ENCODE measurements around the gene KIF26B.
"Not testable (repeated sequence)": the region's sequence is repeated elsewhere in the genome, so short reads cannot be mapped to it uniquely, and the experiment has no call there.

Gene KIF26B

GRCh38 chr1:245740336-245740735 lies 585.6 kb downstream of the KIF26B start:
- H3K9ac ChIP-seq (ENCODE audit: low read length); H3K4me1 ChIP-seq (ENCODE audit: control insufficient read depth, insufficient read depth, low read length); H3K27ac ChIP-seq (ENCODE audit: low read depth, low read length); H3K27me3 ChIP-seq (ENCODE audit: control insufficient read depth, insufficient read depth, low read length); H3K4me3 ChIP-seq (ENCODE audit: low read length); H3K36me3 ChIP-seq (ENCODE audit: control insufficient read depth, insufficient read depth, low read length): not testable (repeated sequence)

GRCh38 chr1:245742896-245743295 lies 588.1 kb downstream of the KIF26B start:
- H3K4me1 ChIP-seq (ENCODE audit: control insufficient read depth, insufficient read depth, low read length): no peaks in the 10 kb centered on the region
- H3K4me3 ChIP-seq (ENCODE audit: low read length): no peak overlapping the region
- H3K27me3 ChIP-seq (ENCODE audit: control insufficient read depth, insufficient read depth, low read length): no peaks in the 10 kb centered on the region
- H3K36me3 ChIP-seq (ENCODE audit: control insufficient read depth, insufficient read depth, low read length): no peaks in the 10 kb centered on the region
- H3K9ac ChIP-seq (ENCODE audit: low read length): no peak overlapping the region
- H3K27ac ChIP-seq (ENCODE audit: low read depth, low read length): no peak overlapping the region

GRCh38 chr1:245748240-245748639 lies 593.5 kb downstream of the KIF26B start:
- no peaks in the 10 kb centered on the region for H3K36me3 ChIP-seq (ENCODE audit: control insufficient read depth, insufficient read depth, low read length)
- H3K27me3 ChIP-seq (ENCODE audit: control insufficient read depth, insufficient read depth, low read length): no peaks in the 10 kb centered on the region
- no peak overlapping the region for H3K4me3 ChIP-seq (ENCODE audit: low read length)
- no peak overlapping the region for H3K27ac ChIP-seq (ENCODE audit: low read depth, low read length)
- H3K9ac ChIP-seq (ENCODE audit: low read length): no peak overlapping the region
- H3K4me1 ChIP-seq (ENCODE audit: control insufficient read depth, insufficient read depth, low read length): no peaks in the 10 kb centered on the region

GRCh38 chr1:245748646-245749045 lies 593.9 kb downstream of the KIF26B start:
- Histone ChIP-seq H3K9ac (ENCODE audit: low read length) (no peak overlapping the region), H3K4me3 (ENCODE audit: low read length) (no peak overlapping the region), H3K27ac (ENCODE audit: low read depth, low read length) (no peak overlapping the region), H3K27me3 (ENCODE audit: control insufficient read depth, insufficient read depth, low read length) (no peaks in the 10 kb centered on the region), H3K4me1 (ENCODE audit: control insufficient read depth, insufficient read depth, low read length) (no peaks in the 10 kb centered on the region), H3K36me3 (ENCODE audit: control insufficient read depth, insufficient read depth, low read length) (no peaks in the 10 kb centered on the region)

GRCh38 chr1:245749053-245749452 lies 594.3 kb downstream of the KIF26B start:
- no peak overlapping the region for H3K4me3 ChIP-seq (ENCODE audit: low read length)
- no peaks in the 10 kb centered on the region for H3K36me3 ChIP-seq (ENCODE audit: control insufficient read depth, insufficient read depth, low read length)
- no peak overlapping the region for H3K9ac ChIP-seq (ENCODE audit: low read length)
- no peak overlapping the region for H3K27ac ChIP-seq (ENCODE audit: low read depth, low read length)
- H3K4me1 ChIP-seq (ENCODE audit: control insufficient read depth, insufficient read depth, low read length): no peaks in the 10 kb centered on the region
- no peaks in the 10 kb centered on the region for H3K27me3 ChIP-seq (ENCODE audit: control insufficient read depth, insufficient read depth, low read length)

- Histone ChIP-seq H3K4me3 (ENCODE audit: low read length) (no peak overlapping the region), H3K9ac (ENCODE audit: low read length) (no peak overlapping the region), H3K36me3 (ENCODE audit: control insufficient read depth, insufficient read depth, low read length) (no peaks in the 10 kb centered on the region), H3K27me3 (ENCODE audit: control insufficient read depth, insufficient read depth, low read length) (no peaks in the 10 kb centered on the region), H3K27ac (ENCODE audit: low read depth, low read length) (no peak overlapping the region), H3K4me1 (ENCODE audit: control insufficient read depth, insufficient read depth, low read length) (no peaks in the 10 kb centered on the region)
Observed at GRCh38 chr1:245750261-245750660, 595.5 kb downstream of the KIF26B start.

GRCh38 chr1:245751116-245751515 lies 596.3 kb downstream of the KIF26B start:
- Histone ChIP-seq H3K36me3 (ENCODE audit: control insufficient read depth, insufficient read depth, low read length) (no peaks in the 10 kb centered on the region), H3K4me3 (ENCODE audit: low read length) (no peak overlapping the region)

GRCh38 chr1:245751726-245752470 lies 597.1 kb downstream of the KIF26B start:
- Histone ChIP-seq H3K9ac (ENCODE audit: low read length) (no peak overlapping the region), H3K27me3 (ENCODE audit: control insufficient read depth, insufficient read depth, low read length) (no peaks in the 10 kb centered on the region), H3K4me1 (ENCODE audit: control insufficient read depth, insufficient read depth, low read length) (no peaks in the 10 kb centered on the region), H3K36me3 (ENCODE audit: control insufficient read depth, insufficient read depth, low read length) (no peaks in the 10 kb centered on the region), H3K27ac (ENCODE audit: low read depth, low read length) (no peak overlapping the region), H3K4me3 (ENCODE audit: low read length) (no peak overlapping the region)

More at GRCh38 chr1:245751116-245751515, 596.3 kb downstream of the KIF26B start:
- Histone ChIP-seq H3K9ac (ENCODE audit: low read length) (no peak overlapping the region), H3K27ac (ENCODE audit: low read depth, low read length) (no peak overlapping the region), H3K27me3 (ENCODE audit: control insufficient read depth, insufficient read depth, low read length) (no peaks in the 10 kb centered on the region), H3K4me1 (ENCODE audit: control insufficient read depth, insufficient read depth, low read length) (no peaks in the 10 kb centered on the region)

GRCh38 chr1:245752561-245752960 lies 597.8 kb downstream of the KIF26B start:
- Histone ChIP-seq H3K27me3 (ENCODE audit: control insufficient read depth, insufficient read depth, low read length) (no peaks in the 10 kb centered on the region), H3K9ac (ENCODE audit: low read length) (no peak overlapping the region), H3K4me3 (ENCODE audit: low read length) (no peak overlapping the region), H3K27ac (ENCODE audit: low read depth, low read length) (no peak overlapping the region), H3K36me3 (ENCODE audit: control insufficient read depth, insufficient read depth, low read length) (no peaks in the 10 kb centered on the region), H3K4me1 (ENCODE audit: control insufficient read depth, insufficient read depth, low read length) (no peaks in the 10 kb centered on the region)

GRCh38 chr1:245753807-245754206 lies 599.0 kb downstream of the KIF26B start:
- Histone ChIP-seq H3K27ac (ENCODE audit: low read depth, low read length) (no peak overlapping the region), H3K4me1 (ENCODE audit: control insufficient read depth, insufficient read depth, low read length) (no peaks in the 10 kb centered on the region), H3K9ac (ENCODE audit: low read length) (no peak overlapping the region), H3K36me3 (ENCODE audit: control insufficient read depth, insufficient read depth, low read length) (no peaks in the 10 kb centered on the region), H3K4me3 (ENCODE audit: low read length) (no peak overlapping the region), H3K27me3 (ENCODE audit: control insufficient read depth, insufficient read depth, low read length) (no peaks in the 10 kb centered on the region)

- Histone ChIP-seq H3K4me3 (ENCODE audit: low read length) (no peak overlapping the region), H3K27me3 (ENCODE audit: control insufficient read depth, insufficient read depth, low read length) (no peaks in the 10 kb centered on the region), H3K9ac (ENCODE audit: low read length) (no peak overlapping the region), H3K36me3 (ENCODE audit: control insufficient read depth, insufficient read depth, low read length) (no peaks in the 10 kb centered on the region), H3K4me1 (ENCODE audit: control insufficient read depth, insufficient read depth, low read length) (no peaks in the 10 kb centered on the region), H3K27ac (ENCODE audit: low read depth, low read length) (no peak overlapping the region)
Observed at GRCh38 chr1:245754463-245754961, 599.7 kb downstream of the KIF26B start.
